Osteoblast (primary cell): ENCODE measurements around the gene MAP3K14. TPM values are rescaled to one million over a fixed set of nuclear protein-coding genes. Genes with fewer than 3 reads are reported as not detected.

Experiments
- DNase-seq: peaks from one replicate; pipeline ENCODE4 v3.0.0; 2011; ENCODE audit warnings: low spot score, mixed read lengths; ENCODE audit not compliant: insufficient read length; ENCODE audit errors: missing footprints
- H2AFZ ChIP-seq: 2 replicates; pipeline ENCODE4 v1.6.0; 2011; ENCODE audit warnings: mild to moderate bottlenecking, low read length
- H3K27ac ChIP-seq: 2 replicates; pipeline ENCODE4 v1.5.1; 2011; ENCODE audit warnings: mild to moderate bottlenecking, low read depth, low read length, moderate library complexity
- H3K27me3 ChIP-seq: 2 replicates; pipeline ENCODE4 v1.6.0; 2012; ENCODE audit warnings: mild to moderate bottlenecking, control low read depth, inconsistent platforms, low read length, moderate library complexity; ENCODE audit not compliant: insufficient read depth
- H3K36me3 ChIP-seq: 2 replicates; pipeline ENCODE4 v1.5.1; 2011; ENCODE audit warnings: mild to moderate bottlenecking, low read length, control low read depth, moderate library complexity; ENCODE audit not compliant: insufficient read depth
- H3K4me1 ChIP-seq: 2 replicates; pipeline ENCODE4 v1.5.1; 2011; ENCODE audit warnings: mild to moderate bottlenecking, low read length, control low read depth, moderate library complexity; ENCODE audit not compliant: insufficient read depth
- H3K4me2 ChIP-seq: 2 replicates; pipeline ENCODE4 v1.6.0; 2011; ENCODE audit warnings: mild to moderate bottlenecking, low read length; ENCODE audit not compliant: insufficient read depth
- H3K4me3 ChIP-seq: fragments of 200-600 bp; sonication (generic); 3 replicates; pipeline ENCODE4 v1.5.1; 2012; ENCODE audit warnings: mild to moderate bottlenecking, low read length, inconsistent platforms; ENCODE audit not compliant: insufficient read depth
- H3K79me2 ChIP-seq: 2 replicates; pipeline ENCODE4 v1.6.0; 2012; ENCODE audit warnings: mild to moderate bottlenecking, low read length, control low read depth, inconsistent platforms; ENCODE audit not compliant: insufficient read depth
- H3K9me3 ChIP-seq: 2 replicates; pipeline ENCODE4 v1.5.1; 2011; ENCODE audit warnings: low read depth, low read length, control low read depth
- H4K20me1 ChIP-seq: 2 replicates; pipeline ENCODE4 v1.6.0; 2012; ENCODE audit warnings: mild to moderate bottlenecking, low read length, control low read depth; ENCODE audit not compliant: insufficient read depth
- CTCF ChIP-seq: IDR thresholded peaks from 2 replicates; pipeline ENCODE4 v1.5.1; 2011; ENCODE audit warnings: mild to moderate bottlenecking, low read depth, low read length, moderate library complexity; ENCODE audit errors: extremely low read depth
- total RNA-seq: library from RNA; depleted of rRNA; stranded (reverse); fragments of >200 nt; gene quantifications from 2 replicates; pipeline ENCODE4 v1.2.3, GENCODE V29; 2012

The MAP3K14 gene
- total RNA-seq, 1 donor, result 3.6 TPM

GRCh38 chr17:45342871-45343526 lies 26.2 kb upstream of the MAP3K14 start:
- Histone ChIP-seq H2AFZ (no peak overlapping the region), H3K27ac (no peak overlapping the region), H3K4me1 (peaks cover 43% of the 10 kb centered on the region), H3K27me3 (no peaks in the 10 kb centered on the region), H3K79me2 (no peaks in the 10 kb centered on the region), H3K4me3 (no peak overlapping the region), H3K9me3 (no peaks in the 10 kb centered on the region), H3K36me3 (no peaks in the 10 kb centered on the region), H4K20me1 (no peaks in the 10 kb centered on the region), H3K4me2 (no peak overlapping the region)
- TF ChIP-seq CTCF, result no peak
- no peak for DNase-seq

GRCh38 chr17:45342306-45342705 lies 25.5 kb upstream of the MAP3K14 start:
- H3K27me3 ChIP-seq, result no peaks in the 10 kb centered on the region
- no peak for DNase-seq
- no peaks in the 10 kb centered on the region for H3K79me2 ChIP-seq
- no peak for TF ChIP-seq CTCF
- H3K4me1 ChIP-seq, result peaks cover 43% of the 10 kb centered on the region
- no peaks in the 10 kb centered on the region for H4K20me1 ChIP-seq
- no peak overlapping the region for H2AFZ ChIP-seq
- H3K4me3 ChIP-seq, result no peak overlapping the region
- peak overlapping the region; percentile 56 for H3K27ac ChIP-seq
- no peaks in the 10 kb centered on the region for H3K9me3 ChIP-seq
- peak overlapping the region; percentile 49 for H3K4me2 ChIP-seq
- H3K36me3 ChIP-seq, result no peaks in the 10 kb centered on the region

GRCh38 chr17:45341533-45342158 lies 24.8 kb upstream of the MAP3K14 start:
- peaks cover 38% of the 10 kb centered on the region for H3K4me1 ChIP-seq
- TF ChIP-seq CTCF, result no peak
- no peaks in the 10 kb centered on the region for H3K9me3 ChIP-seq
- peak; percentile 90 for DNase-seq
- peak overlapping the region; percentile 49 for H3K4me2 ChIP-seq
- H3K27me3 ChIP-seq, result no peaks in the 10 kb centered on the region
- peak overlapping the region; percentile 56 for H3K27ac ChIP-seq
- H3K4me3 ChIP-seq, result no peak overlapping the region
- H3K79me2 ChIP-seq, result no peaks in the 10 kb centered on the region
- H4K20me1 ChIP-seq, result no peaks in the 10 kb centered on the region
- H3K36me3 ChIP-seq, result no peaks in the 10 kb centered on the region
- peak overlapping the region; percentile 58 for H2AFZ ChIP-seq
